Caco-2 (cell line): ENCODE results near the gene ARSA. TPM values are rescaled to one million over a fixed set of nuclear protein-coding genes. Genes with fewer than 3 reads are reported as not detected.

ENCODE experiments used
- BruUV-seq: library from RNA; stranded (reverse); fragments of 400-500 nt; replicated peaks from 2 replicates; lab custom pipeline; 2021; lab: Mats Ljungman, UMichigan
- CTCF ChIA-PET: fragments of 300-600 bp; sonication (Branson Sonifier 250); formaldehyde crosslinking; loops from one replicate; lab custom pipeline; 2022; ENCODE audit warnings: antibody characterized with exemption; lab: Charles Lee
- POLR2A ChIA-PET: fragments of 300-600 bp; sonication (Branson Sonifier 250); formaldehyde crosslinking; loops from one replicate; lab custom pipeline; 2022; ENCODE audit warnings: antibody characterized with exemption; lab: Charles Lee
- DNase-seq, 2 experiments: peaks; one replicate each; pipeline versions ENCODE4 v3.0.0 to v3.0.0-alpha.2; 2020 to 2022
- H3K27me3 ChIP-seq: replicated peaks from 2 replicates; pipeline ENCODE4 v1.6.0; 2011; ENCODE audit warnings: low read length; ENCODE audit not compliant: control insufficient read depth, insufficient read depth
- H3K36me3 ChIP-seq: 2 replicates; pipeline ENCODE4 v1.5.1; 2011; ENCODE audit warnings: low read length; ENCODE audit not compliant: control insufficient read depth, insufficient read depth
- H3K4me1 ChIP-seq: fragments of 250-450 bp; sonication (Bioruptor Pico); 2 replicates; pipeline ENCODE4 v1.5.1; 2020; ENCODE audit warnings: mild to moderate bottlenecking
- H3K4me3 ChIP-seq: 2 replicates; pipeline ENCODE4 v1.5.1; 2011; ENCODE audit warnings: low read depth, mild to moderate bottlenecking, control low read depth, low read length
- H3K9me3 ChIP-seq: fragments of 250-450 bp; sonication (Bioruptor Pico); 2 replicates; pipeline ENCODE4 v1.5.1; 2020; ENCODE audit warnings: mild to moderate bottlenecking, moderate library complexity
- H3K27ac Mint-ChIP-seq: one replicate; pipeline ENCODE4 v1.8.0; 2022; ENCODE audit warnings: mixed read lengths; ENCODE audit not compliant: unreplicated experiment
- H3K27me3 Mint-ChIP-seq: one replicate; pipeline ENCODE4 v1.8.0; 2022; ENCODE audit warnings: mixed read lengths; ENCODE audit not compliant: insufficient read depth, unreplicated experiment
- H3K36me3 Mint-ChIP-seq: one replicate; pipeline ENCODE4 v1.8.0; 2022; ENCODE audit warnings: mild to moderate bottlenecking, mixed read lengths; ENCODE audit not compliant: insufficient read depth, unreplicated experiment
- H3K4me1 Mint-ChIP-seq: one replicate; pipeline ENCODE4 v1.8.0; 2022; ENCODE audit warnings: low read depth, mixed read lengths; ENCODE audit not compliant: unreplicated experiment
- H3K4me3 Mint-ChIP-seq: one replicate; pipeline ENCODE4 v1.8.0; 2022; ENCODE audit warnings: mild to moderate bottlenecking, moderate library complexity, mixed read lengths; ENCODE audit not compliant: unreplicated experiment
- H3K9me3 Mint-ChIP-seq: one replicate; pipeline ENCODE4 v1.8.0; 2022; ENCODE audit warnings: mixed read lengths; ENCODE audit not compliant: unreplicated experiment
- intact Hi-C: fragments of 100-400 bp; cut with micrococcal nuclease; formaldehyde crosslinking; loops from one replicate; pipeline ENCODE4 v1.10.0; 2022; ENCODE audit not compliant: unreplicated experiment
- total RNA-seq: library from RNA; stranded (reverse); gene quantifications from 2 replicates; pipeline ENCODE4 v1.2.3, GENCODE V29; 2022
- TF ChIP-seq, protein P1 (sequence below), 2 experiments: fragments of 200-600 bp in 1 of 2; IDR thresholded peaks; 1 replicate in 1 of 2; 2 replicates in 1 of 2; pipeline versions ENCODE4 v1.5.1 to v1.8.0; 2011 to 2022; ENCODE audit warnings: antibody characterized with exemption in 1 of 2, control low read depth in 1 of 2, inconsistent platforms in 1 of 2, low read depth in 1 of 2, low read length in 1 of 2, mild to moderate bottlenecking in 1 of 2, moderate library complexity in 1 of 2; ENCODE audit not compliant: insufficient read depth in 1 of 2, severe bottlenecking in 1 of 2, unreplicated experiment in 1 of 2

Gene ARSA
- total RNA-seq, 1 experiment from 2014 or later = 11.5 TPM

DNA sequence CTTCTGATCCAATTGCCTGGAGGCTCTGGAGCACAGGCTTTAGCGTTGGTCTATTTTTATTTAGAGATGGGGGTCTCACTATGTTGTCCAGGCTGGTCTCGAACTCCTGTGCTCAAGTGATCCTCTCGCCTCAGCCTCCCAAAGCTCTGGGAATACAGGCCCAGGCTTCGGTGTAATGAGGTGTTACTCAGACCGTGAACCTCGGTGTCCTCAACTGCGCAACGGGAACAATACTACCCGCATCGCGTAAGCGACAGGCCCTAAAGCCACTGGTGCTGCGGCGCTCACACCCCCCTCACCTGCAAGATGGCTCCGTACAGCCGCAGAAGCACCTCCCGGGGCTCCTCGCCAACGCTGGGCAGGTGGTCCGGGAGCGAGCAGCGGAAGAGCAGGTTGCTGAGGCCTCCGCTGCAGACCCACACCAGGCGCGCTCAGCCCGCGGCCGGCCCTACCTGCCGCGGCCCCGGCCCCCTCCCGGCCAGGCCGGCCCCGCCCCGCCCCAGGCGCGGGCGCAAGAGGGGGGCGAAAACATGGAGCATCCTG lies 45.9 kb downstream of the ARSA start:
- Histone ChIP-seq H3K9me3 (no peaks in the 10 kb centered on the region), H3K4me1 (peaks cover 23% of the 10 kb centered on the region), H3K27me3 (no peaks in the 10 kb centered on the region), H3K36me3 (peaks cover 1% of the 10 kb centered on the region; the same call in 1 of the 2 replicates), H3K4me3 (peak overlapping the region; percentile 58)
- TF ChIP-seq, protein P1, sequence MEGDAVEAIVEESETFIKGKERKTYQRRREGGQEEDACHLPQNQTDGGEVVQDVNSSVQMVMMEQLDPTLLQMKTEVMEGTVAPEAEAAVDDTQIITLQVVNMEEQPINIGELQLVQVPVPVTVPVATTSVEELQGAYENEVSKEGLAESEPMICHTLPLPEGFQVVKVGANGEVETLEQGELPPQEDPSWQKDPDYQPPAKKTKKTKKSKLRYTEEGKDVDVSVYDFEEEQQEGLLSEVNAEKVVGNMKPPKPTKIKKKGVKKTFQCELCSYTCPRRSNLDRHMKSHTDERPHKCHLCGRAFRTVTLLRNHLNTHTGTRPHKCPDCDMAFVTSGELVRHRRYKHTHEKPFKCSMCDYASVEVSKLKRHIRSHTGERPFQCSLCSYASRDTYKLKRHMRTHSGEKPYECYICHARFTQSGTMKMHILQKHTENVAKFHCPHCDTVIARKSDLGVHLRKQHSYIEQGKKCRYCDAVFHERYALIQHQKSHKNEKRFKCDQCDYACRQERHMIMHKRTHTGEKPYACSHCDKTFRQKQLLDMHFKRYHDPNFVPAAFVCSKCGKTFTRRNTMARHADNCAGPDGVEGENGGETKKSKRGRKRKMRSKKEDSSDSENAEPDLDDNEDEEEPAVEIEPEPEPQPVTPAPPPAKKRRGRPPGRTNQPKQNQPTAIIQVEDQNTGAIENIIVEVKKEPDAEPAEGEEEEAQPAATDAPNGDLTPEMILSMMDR (IDR thresholded peaks at IDR 0.05; ENCODE audit: insufficient read depth in 1 of 2, low read depth in 1 of 2, low read length in 1 of 2, severe bottlenecking in 1 of 2, unreplicated experiment in 1 of 2) = no peak
- Mint-ChIP-seq H3K36me3 (peaks cover 4% of the 10 kb centered on the region), H3K9me3 (no peaks in the 10 kb centered on the region), H3K27me3 (no peaks in the 10 kb centered on the region), H3K4me3 (peak overlapping the region; percentile 78), H3K4me1 (no peaks in the 10 kb centered on the region), H3K27ac (peak overlapping the region; percentile 97)
- intact Hi-C loops = loop anchor here (1.0 to 5.0 kb wide), 2 partner anchors 19 to 55 kb away; partner anchors contain the start of gene SCO2
- BruUV-seq = TSS peak; percentile 48
- POLR2A ChIA-PET = interaction anchor here (0.7 to 1.4 kb wide), 3 partner anchors 19 to 50 kb away, joined by 3 to 4 read pairs (median 3); partner anchors contain the start of gene ARSA
- DNase-seq = no peak
- CTCF ChIA-PET = interaction anchor here (1.0 to 2.2 kb wide), 5 partner anchors 19 to 56 kb away, joined by 3 to 9 read pairs (median 8); partner anchors contain the start of genes ARSA, SCO2 and SYCE3

DNA sequence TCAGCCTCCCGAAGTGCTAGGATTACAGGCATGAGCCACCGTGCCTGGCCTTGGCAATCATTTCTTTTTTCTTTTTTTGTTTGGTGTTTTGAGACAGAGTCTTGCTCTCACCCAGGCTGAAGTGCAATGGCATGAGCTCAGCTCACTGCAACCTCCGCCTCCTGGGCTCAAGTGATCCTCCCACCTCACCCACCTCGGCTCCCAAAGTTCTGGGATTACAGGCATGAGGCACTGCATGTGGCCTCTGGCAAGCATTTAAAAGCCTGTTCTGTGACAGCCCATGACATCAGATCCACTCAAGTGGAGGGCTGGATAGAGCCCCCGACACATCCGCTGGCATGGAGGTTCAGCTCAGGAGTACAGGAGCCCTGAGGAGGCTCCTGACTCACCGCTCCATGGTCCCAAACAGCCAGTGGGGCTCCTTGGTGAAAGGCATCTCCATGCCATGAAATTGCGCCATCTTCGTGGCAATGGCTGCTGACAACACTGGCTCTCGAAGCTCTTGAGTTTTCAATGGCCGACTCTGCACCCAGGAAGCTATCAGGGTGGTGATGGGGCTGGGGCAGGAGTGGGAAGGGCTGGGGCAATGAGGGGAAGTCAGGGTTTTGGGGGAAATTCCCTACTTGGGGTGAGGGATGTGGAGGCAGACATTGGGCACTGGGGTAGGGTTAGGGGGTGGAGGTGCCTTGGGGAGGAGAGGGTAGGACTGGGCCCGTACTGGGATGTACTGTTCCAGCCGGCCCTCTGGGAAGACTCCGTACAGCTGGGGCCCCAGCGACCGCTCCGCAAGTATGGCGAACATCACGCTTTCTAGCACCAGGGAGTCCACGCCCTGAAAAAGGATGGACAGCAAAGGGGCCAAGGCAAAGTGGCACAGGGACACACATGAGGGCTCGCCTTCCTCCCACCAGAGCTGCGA lies 46.7 kb downstream of the ARSA start:
- intact Hi-C loops = loop anchor here (5.0 kb wide), 1 partner anchor 54 kb away; the partner anchor contains the start of gene SCO2
- Histone ChIP-seq H3K4me1 (peaks cover 23% of the 10 kb centered on the region), H3K27me3 (no peaks in the 10 kb centered on the region), H3K9me3 (no peaks in the 10 kb centered on the region), H3K36me3 (peaks cover 1% of the 10 kb centered on the region; the same call in 1 of the 2 replicates), H3K4me3 (peak overlapping the region; percentile 58)
- ChIA-PET POLR2A (no interaction called here), CTCF (interaction anchor here (2.2 kb wide), 1 partner anchor 18 kb away, joined by 8 read pairs; the partner anchor contains the start of gene SYCE3)
- H3K36me3 Mint-ChIP-seq = peaks cover 4% of the 10 kb centered on the region
- no peaks in the 10 kb centered on the region for H3K9me3 Mint-ChIP-seq
- H3K27me3 Mint-ChIP-seq = no peaks in the 10 kb centered on the region
- no TSS peak for BruUV-seq
- peak overlapping the region; percentile 97 for H3K27ac Mint-ChIP-seq
- H3K4me3 Mint-ChIP-seq = peak overlapping the region; percentile 78
- TF ChIP-seq, protein P1 (IDR thresholded peaks at IDR 0.05; ENCODE audit: insufficient read depth in 1 of 2, low read depth in 1 of 2, low read length in 1 of 2, severe bottlenecking in 1 of 2, unreplicated experiment in 1 of 2) = no peak
- peak in 1 of 2 experiments; percentile 29 for DNase-seq
- no peaks in the 10 kb centered on the region for H3K4me1 Mint-ChIP-seq

DNA sequence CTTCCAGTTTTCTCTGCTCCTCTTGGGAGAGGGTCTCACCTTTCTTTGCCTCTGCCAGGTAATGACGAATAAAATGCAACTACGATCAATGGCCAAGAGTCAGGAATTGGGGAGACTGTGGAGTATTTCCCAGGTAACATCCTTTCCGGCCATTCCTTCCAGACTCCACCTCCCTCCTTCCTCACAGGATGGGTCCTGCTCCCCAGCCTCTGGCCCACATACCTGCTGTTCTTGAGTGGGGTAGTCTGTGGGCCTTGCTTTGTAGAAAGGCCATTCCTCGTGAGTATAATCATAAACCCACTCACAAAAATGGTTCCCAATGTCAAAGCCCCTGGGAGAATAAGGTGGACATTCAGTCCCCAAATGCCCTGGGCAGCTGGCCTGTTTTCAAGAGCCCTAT lies 48.2 kb downstream of the ARSA start:
- H3K4me1 ChIP-seq = peaks cover 17% of the 10 kb centered on the region
- H3K27ac Mint-ChIP-seq = no peak overlapping the region
- POLR2A ChIA-PET = no interaction called here
- DNase-seq = no peak
- CTCF ChIA-PET = no interaction called here
- no peaks in the 10 kb centered on the region for H3K27me3 ChIP-seq
- H3K36me3 Mint-ChIP-seq = peaks cover 4% of the 10 kb centered on the region
- H3K4me3 ChIP-seq = no peak overlapping the region
- H3K9me3 ChIP-seq = no peaks in the 10 kb centered on the region
- H3K36me3 ChIP-seq = peaks cover 1% of the 10 kb centered on the region; the same call in 1 of the 2 replicates
- no TSS peak for BruUV-seq
- no peaks in the 10 kb centered on the region for H3K9me3 Mint-ChIP-seq
- H3K4me1 Mint-ChIP-seq = no peaks in the 10 kb centered on the region
- H3K4me3 Mint-ChIP-seq = peak overlapping the region; percentile 40
- no peaks in the 10 kb centered on the region for H3K27me3 Mint-ChIP-seq
- TF ChIP-seq, protein P1 (IDR thresholded peaks at IDR 0.05; ENCODE audit: insufficient read depth in 1 of 2, low read depth in 1 of 2, low read length in 1 of 2, severe bottlenecking in 1 of 2, unreplicated experiment in 1 of 2) = no peak
- intact Hi-C loops = loop anchor here (5.0 kb wide), 1 partner anchor 52 kb away; the partner anchor contains the start of gene SCO2
